Parathyroid adenoma (tissue), 2 donors: ENCODE data around the gene SOX30.

ENCODE experiments used
- H2AFZ ChIP-seq: fragments of 300-600 bp; sonication (generic); one replicate; pipeline ENCODE4 v1.7.0; 2017; ENCODE audit warnings: antibody characterized with exemption, mild to moderate bottlenecking
- H3K27ac ChIP-seq: fragments of 300-600 bp; sonication (generic); one replicate; pipeline ENCODE4 v1.7.0; 2017
- H3K27me3 ChIP-seq: fragments of 300-600 bp; sonication (generic); one replicate; pipeline ENCODE4 v1.7.0; 2017; ENCODE audit warnings: low read length; ENCODE audit not compliant: control insufficient read depth, insufficient read depth
- H3K36me3 ChIP-seq: fragments of 300-600 bp; sonication (generic); one replicate; pipeline ENCODE4 v1.7.0; 2017; ENCODE audit warnings: low read length; ENCODE audit not compliant: control insufficient read depth, insufficient read depth
- H3K4me1 ChIP-seq: fragments of 300-600 bp; sonication (generic); one replicate; pipeline ENCODE4 v1.7.0; 2017; ENCODE audit warnings: control low read depth
- H3K4me2 ChIP-seq: fragments of 300-600 bp; sonication (generic); one replicate; pipeline ENCODE4 v1.7.0; 2017; ENCODE audit warnings: low read length
- H3K4me3 ChIP-seq: fragments of 300-600 bp; sonication (generic); one replicate; pipeline ENCODE4 v1.7.0; 2017; ENCODE audit warnings: low read depth, low read length
- H3K79me2 ChIP-seq: fragments of 300-600 bp; sonication (generic); one replicate; pipeline ENCODE4 v1.7.0; 2017; ENCODE audit warnings: control low read depth
- H3K9ac ChIP-seq: fragments of 300-600 bp; sonication (generic); one replicate; pipeline ENCODE4 v1.7.0; 2017; ENCODE audit warnings: mild to moderate bottlenecking
- H3K9me3 ChIP-seq: fragments of 300-600 bp; sonication (generic); one replicate; pipeline ENCODE4 v1.7.0; 2017; ENCODE audit warnings: low read length; ENCODE audit not compliant: control insufficient read depth
- TF ChIP-seq, protein P1 (sequence below): fragments of 300-600 bp; sonication (generic); IDR thresholded peaks from one replicate; pipeline ENCODE4 v1.7.0; 2017; ENCODE audit warnings: antibody characterized with exemption, mild to moderate bottlenecking
- donor health status: primary hyperparathyroidism.

The SOX30 gene

DNA sequence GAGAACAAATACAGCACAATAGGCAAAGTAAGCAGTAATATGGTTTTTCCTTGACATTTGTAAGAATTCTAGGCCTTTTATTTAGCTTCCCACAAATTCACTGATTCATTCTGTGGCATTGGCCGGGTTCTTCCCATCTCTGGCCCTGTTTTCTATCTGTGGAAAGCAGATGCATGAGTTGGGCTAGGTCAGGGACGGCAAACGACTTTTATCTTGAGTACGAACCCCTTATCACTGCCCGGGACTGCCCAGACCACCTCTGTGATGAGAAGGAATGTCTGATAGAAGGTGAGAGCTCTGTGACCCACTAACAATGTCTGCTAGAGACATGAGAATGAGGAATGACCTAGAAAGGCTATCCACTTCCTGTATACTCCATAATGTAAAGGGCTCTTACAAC lies 41.2 kb downstream of the SOX30 start:
- Histone ChIP-seq H3K27ac (no peak overlapping the region), H3K79me2 (no peaks in the 10 kb centered on the region), H3K4me1 (no peaks in the 10 kb centered on the region), H3K27me3 (no peaks in the 10 kb centered on the region), H2AFZ (no peak overlapping the region), H3K36me3 (no peaks in the 10 kb centered on the region), H3K9me3 (no peaks in the 10 kb centered on the region), H3K9ac (no peak overlapping the region), H3K4me3 (no peak overlapping the region), H3K4me2 (no peak overlapping the region)
- TF ChIP-seq, protein P1, sequence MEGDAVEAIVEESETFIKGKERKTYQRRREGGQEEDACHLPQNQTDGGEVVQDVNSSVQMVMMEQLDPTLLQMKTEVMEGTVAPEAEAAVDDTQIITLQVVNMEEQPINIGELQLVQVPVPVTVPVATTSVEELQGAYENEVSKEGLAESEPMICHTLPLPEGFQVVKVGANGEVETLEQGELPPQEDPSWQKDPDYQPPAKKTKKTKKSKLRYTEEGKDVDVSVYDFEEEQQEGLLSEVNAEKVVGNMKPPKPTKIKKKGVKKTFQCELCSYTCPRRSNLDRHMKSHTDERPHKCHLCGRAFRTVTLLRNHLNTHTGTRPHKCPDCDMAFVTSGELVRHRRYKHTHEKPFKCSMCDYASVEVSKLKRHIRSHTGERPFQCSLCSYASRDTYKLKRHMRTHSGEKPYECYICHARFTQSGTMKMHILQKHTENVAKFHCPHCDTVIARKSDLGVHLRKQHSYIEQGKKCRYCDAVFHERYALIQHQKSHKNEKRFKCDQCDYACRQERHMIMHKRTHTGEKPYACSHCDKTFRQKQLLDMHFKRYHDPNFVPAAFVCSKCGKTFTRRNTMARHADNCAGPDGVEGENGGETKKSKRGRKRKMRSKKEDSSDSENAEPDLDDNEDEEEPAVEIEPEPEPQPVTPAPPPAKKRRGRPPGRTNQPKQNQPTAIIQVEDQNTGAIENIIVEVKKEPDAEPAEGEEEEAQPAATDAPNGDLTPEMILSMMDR: no peak

- TF ChIP-seq, protein P1: no peak
Measured at GRCh38 chr5:157608972-157609565, 43.2 kb downstream of the SOX30 start.

GRCh38 chr5:157607371-157608161 lies 44.7 kb downstream of the SOX30 start:
- H3K9me3 ChIP-seq: no peaks in the 10 kb centered on the region
- H3K79me2 ChIP-seq: no peaks in the 10 kb centered on the region
- no peaks in the 10 kb centered on the region for H3K36me3 ChIP-seq
- TF ChIP-seq, protein P1: no peak
- no peaks in the 10 kb centered on the region for H3K27me3 ChIP-seq
- H3K4me3 ChIP-seq: no peak overlapping the region
- H3K4me2 ChIP-seq: no peak overlapping the region
- no peak overlapping the region for H3K27ac ChIP-seq
- no peaks in the 10 kb centered on the region for H3K4me1 ChIP-seq
- no peak overlapping the region for H3K9ac ChIP-seq
- no peak overlapping the region for H2AFZ ChIP-seq

More at GRCh38 chr5:157608972-157609565, 43.2 kb downstream of the SOX30 start:
- no peaks in the 10 kb centered on the region for H3K36me3 ChIP-seq
- no peak overlapping the region for H3K27ac ChIP-seq
- no peaks in the 10 kb centered on the region for H3K79me2 ChIP-seq
- H3K4me3 ChIP-seq: no peak overlapping the region
- no peak overlapping the region for H3K9ac ChIP-seq
- H3K4me2 ChIP-seq: no peak overlapping the region
- no peaks in the 10 kb centered on the region for H3K27me3 ChIP-seq
- no peak overlapping the region for H2AFZ ChIP-seq
- no peaks in the 10 kb centered on the region for H3K4me1 ChIP-seq
- no peaks in the 10 kb centered on the region for H3K9me3 ChIP-seq

- Histone ChIP-seq H3K4me1 (no peaks in the 10 kb centered on the region), H3K4me3 (no peak overlapping the region), H3K36me3 (no peaks in the 10 kb centered on the region), H3K27ac (no peak overlapping the region), H3K9ac (no peak overlapping the region), H3K4me2 (no peak overlapping the region), H3K27me3 (no peaks in the 10 kb centered on the region), H3K9me3 (no peaks in the 10 kb centered on the region), H2AFZ (no peak overlapping the region), H3K79me2 (no peaks in the 10 kb centered on the region)
- TF ChIP-seq, protein P1: no peak
Measured at GRCh38 chr5:157606046-157606445, 46.2 kb downstream of the SOX30 start.
